B cell (primary cell): Measurements from ENCODE around the gene TRPM1. TPM values are rescaled to one million over a fixed set of nuclear protein-coding genes. Genes with fewer than 3 reads are reported as not detected.

Experiments used
- ATAC-seq: fragments of 200-7000 bp; cut with Tn5 transposase; one replicate; pipeline ENCODE4 v1.10.0; 2021; ENCODE audit warnings: low read depth, mild to moderate bottlenecking, moderate number of reproducible peaks, moderate library complexity
- CTCF ChIA-PET: fragments of 350-600 bp; sonication (Branson Sonifier 250); formaldehyde crosslinking; loops from one replicate; lab custom pipeline; 2021; ENCODE audit warnings: antibody characterized with exemption, inconsistent platforms; lab: Charles Lee
- POLR2A ChIA-PET: fragments of 350-600 bp; sonication (Branson Sonifier 250); formaldehyde crosslinking; loops from one replicate; lab custom pipeline; 2021; ENCODE audit warnings: antibody characterized with exemption; lab: Charles Lee
- DNase-seq: peaks from one replicate; pipeline ENCODE4 v3.0.0; 2013
- H2AFZ ChIP-seq: 2 replicates; pipeline ENCODE4 v1.6.1; 2012; ENCODE audit warnings: mild to moderate bottlenecking, low read depth, low read length; ENCODE audit not compliant: insufficient read depth, poor library complexity, severe bottlenecking
- H3K27ac ChIP-seq, 2 donors: 1 replicate in 1 of 2; 2 replicates in 1 of 2; pipeline ENCODE4 v1.5.1; 2012 to 2013; ENCODE audit warnings: low read length in 2 of 2, mild to moderate bottlenecking in 2 of 2, moderate library complexity in 1 of 2
- H3K27me3 ChIP-seq, 4 experiments: fragments of 200-600 bp in 1 of 4; sonication (generic) in 1 of 4; replicated peaks in 1 of 4; 1 replicate in 2 of 4; 2 replicates in 2 of 4; pipeline versions ENCODE4 v1.6.1 to v1.7.0; 2013 to 2016; ENCODE audit warnings: low read length in 3 of 4, mild to moderate bottlenecking in 2 of 4, mixed read lengths in 1 of 4, moderate library complexity in 1 of 4; ENCODE audit not compliant: insufficient read depth in 4 of 4, control insufficient read depth in 3 of 4; ENCODE audit errors: control extremely low read depth in 1 of 4
- H3K36me3 ChIP-seq, 2 experiments: replicated peaks in 1 of 2; 1 replicate in 1 of 2; 2 replicates in 1 of 2; pipeline versions ENCODE4 v1.6.1 to v1.7.1; 2013; ENCODE audit warnings: low read length in 1 of 2; ENCODE audit not compliant: insufficient read depth in 2 of 2, control insufficient read depth in 1 of 2; ENCODE audit errors: control extremely low read depth in 1 of 2, extremely low read depth in 1 of 2
- H3K4me1 ChIP-seq, 2 donors: fragments of 200-600 bp in 1 of 2; sonication (generic) in 1 of 2; 1 replicate in 1 of 2; 2 replicates in 1 of 2; pipeline versions ENCODE4 v1.5.1 to v1.6.1; 2013 to 2017; ENCODE audit warnings: low read length in 2 of 2; ENCODE audit not compliant: control insufficient read depth in 2 of 2, insufficient read depth in 2 of 2
- H3K4me2 ChIP-seq: replicated peaks from 2 replicates; pipeline ENCODE3; 2012; ENCODE audit warnings: mild to moderate bottlenecking, low read depth, low read length; ENCODE audit not compliant: poor library complexity, severe bottlenecking
- H3K4me3 ChIP-seq, 5 experiments: fragments of 200-600 bp in 1 of 5; sonication (generic) in 1 of 5; 1 replicate in 3 of 5; 2 replicates in 2 of 5; pipeline versions ENCODE4 v1.5.1 to v1.7.0; 2011 to 2016; ENCODE audit warnings: low read length in 4 of 5, mild to moderate bottlenecking in 4 of 5, low read depth in 2 of 5, control low read depth in 1 of 5, moderate library complexity in 1 of 5; ENCODE audit not compliant: insufficient read depth in 1 of 5; ENCODE audit errors: control extremely low read depth in 1 of 5, extremely low read depth in 1 of 5
- H3K79me2 ChIP-seq: fragments of 200-600 bp; sonication (generic); one replicate; pipeline ENCODE4 v1.6.0; 2016; ENCODE audit warnings: low read length; ENCODE audit not compliant: control insufficient read depth, insufficient read depth
- H3K9ac ChIP-seq: fragments of 200-600 bp; sonication (generic); 2 replicates; pipeline ENCODE4 v1.6.1; 2017; ENCODE audit warnings: mild to moderate bottlenecking, low read length, moderate library complexity
- H3K9me3 ChIP-seq, 3 donors: one replicate each; pipeline versions ENCODE4 v1.6.1 to v1.7.1; 2013; ENCODE audit warnings: low read length in 2 of 3; ENCODE audit not compliant: control insufficient read depth in 2 of 3, insufficient read depth in 1 of 3; ENCODE audit errors: control extremely low read depth in 1 of 3
- H4K20me1 ChIP-seq: 2 replicates; pipeline ENCODE4 v1.6.0; 2012; ENCODE audit warnings: mild to moderate bottlenecking, low read length; ENCODE audit not compliant: insufficient read depth, control insufficient read depth, poor library complexity, severe bottlenecking
- H3K27ac Mint-ChIP-seq: one replicate; pipeline ENCODE4 v1.8.0; 2021; ENCODE audit warnings: mixed read lengths
- H3K27me3 Mint-ChIP-seq: one replicate; pipeline ENCODE4 v1.8.0; 2021; ENCODE audit warnings: mixed read lengths
- H3K4me1 Mint-ChIP-seq: one replicate; pipeline ENCODE4 v1.8.0; 2021; ENCODE audit warnings: mixed read lengths
- H3K4me3 Mint-ChIP-seq: one replicate; pipeline ENCODE4 v1.8.0; 2021; ENCODE audit warnings: mixed read lengths
- H3K9me3 Mint-ChIP-seq: one replicate; pipeline ENCODE4 v1.8.0; 2022; ENCODE audit warnings: mixed read lengths; ENCODE audit not compliant: insufficient read depth
- EZH2 ChIP-seq: IDR thresholded peaks from 2 replicates; pipeline ENCODE4 v1.6.1; 2012; ENCODE audit warnings: borderline replicate concordance, low read depth, mild to moderate bottlenecking, moderate library complexity, low read length; ENCODE audit not compliant: insufficient read depth, poor library complexity, severe bottlenecking
- WGBS: methylation state at CpG from one replicate; pipeline ENCODE4 v1.1.5; 2013; ENCODE audit warnings: missing lambda C conversion rate; ENCODE audit not compliant: insufficient coverage; 5-methylcytosine and 5-hydroxymethylcytosine counted together
- intact Hi-C: fragments of 100-400 bp; cut with micrococcal nuclease; formaldehyde crosslinking; loops from one replicate; pipeline ENCODE4 v1.10.0; 2022
- polyA plus RNA-seq: library from polyadenylated mRNA; depleted of rRNA; stranded (reverse); fragments of >200 nt; gene quantifications from 2 replicates; pipeline ENCODE4 v1.2.3, GENCODE V29; 2012
- total RNA-seq, 2 donors: library from RNA; stranded (reverse); fragments of 120-200 nt in 1 of 2; gene quantifications; 1 replicate in 1 of 2; 2 replicates in 1 of 2; pipeline versions ENCODE4 v1.2.3 to v1.2.4, GENCODE V29; 2013 to 2022
- TF ChIP-seq, protein P1 (sequence below): fragments of 200-600 bp; IDR thresholded peaks from one replicate; pipeline ENCODE4 v1.8.0; 2022; ENCODE audit warnings: antibody characterized with exemption, mild to moderate bottlenecking

The TRPM1 gene
- total and polyA plus RNA-seq, 2 donors (not counting 1 experiment from before 2014, with no cell fraction given): 0.07 TPM; not detected in 1

DNA sequence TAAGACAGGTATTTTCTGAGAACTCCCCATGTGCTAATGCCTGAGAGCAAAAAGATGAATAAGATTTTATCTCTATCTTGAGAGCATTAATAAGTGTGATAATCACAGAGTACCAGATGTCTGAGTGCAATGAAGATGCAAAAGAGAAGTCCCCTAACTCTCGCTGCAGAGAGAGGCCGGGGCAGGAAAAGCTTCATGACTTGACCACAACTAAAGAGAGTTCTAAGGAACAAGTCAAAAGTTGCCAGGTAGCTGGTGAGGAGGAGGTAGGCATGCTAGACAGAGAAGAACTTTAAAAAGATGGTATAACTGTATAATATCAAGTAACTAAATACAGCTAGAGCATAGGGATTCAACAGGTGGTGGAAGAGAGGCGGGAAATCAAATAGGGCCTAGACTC lies 138.9 kb downstream of the TRPM1 start:
- no peak overlapping the region for H2AFZ ChIP-seq
- H3K9ac ChIP-seq: no peak overlapping the region
- 100% methylated on average over 2 of the region's 3 CpGs for WGBS
- H3K9me3 Mint-ChIP-seq: no peaks in the 10 kb centered on the region
- no peaks in the 10 kb centered on the region for H3K4me1 ChIP-seq
- H3K79me2 ChIP-seq: peaks cover 30% of the 10 kb centered on the region
- no peak overlapping the region for H3K27ac Mint-ChIP-seq
- no peak overlapping the region for H3K4me3 ChIP-seq
- H3K9me3 ChIP-seq: no peaks in the 10 kb centered on the region
- CTCF ChIA-PET: interaction anchor here (1.3 to 2.2 kb wide), 3 partner anchors 34 to 166 kb away, joined by 3 to 14 read pairs (median 3); no protein-coding TSS in a partner anchor
- peaks cover 29 to 88% of the 10 kb centered on the region in 2 experiments for H3K36me3 ChIP-seq
- POLR2A ChIA-PET: no interaction called here
- no peaks in the 10 kb centered on the region for H3K27me3 Mint-ChIP-seq
- H3K4me2 ChIP-seq: no peak overlapping the region
- DNase-seq (no peak), ATAC-seq (no peak)
- TF ChIP-seq, protein P1, sequence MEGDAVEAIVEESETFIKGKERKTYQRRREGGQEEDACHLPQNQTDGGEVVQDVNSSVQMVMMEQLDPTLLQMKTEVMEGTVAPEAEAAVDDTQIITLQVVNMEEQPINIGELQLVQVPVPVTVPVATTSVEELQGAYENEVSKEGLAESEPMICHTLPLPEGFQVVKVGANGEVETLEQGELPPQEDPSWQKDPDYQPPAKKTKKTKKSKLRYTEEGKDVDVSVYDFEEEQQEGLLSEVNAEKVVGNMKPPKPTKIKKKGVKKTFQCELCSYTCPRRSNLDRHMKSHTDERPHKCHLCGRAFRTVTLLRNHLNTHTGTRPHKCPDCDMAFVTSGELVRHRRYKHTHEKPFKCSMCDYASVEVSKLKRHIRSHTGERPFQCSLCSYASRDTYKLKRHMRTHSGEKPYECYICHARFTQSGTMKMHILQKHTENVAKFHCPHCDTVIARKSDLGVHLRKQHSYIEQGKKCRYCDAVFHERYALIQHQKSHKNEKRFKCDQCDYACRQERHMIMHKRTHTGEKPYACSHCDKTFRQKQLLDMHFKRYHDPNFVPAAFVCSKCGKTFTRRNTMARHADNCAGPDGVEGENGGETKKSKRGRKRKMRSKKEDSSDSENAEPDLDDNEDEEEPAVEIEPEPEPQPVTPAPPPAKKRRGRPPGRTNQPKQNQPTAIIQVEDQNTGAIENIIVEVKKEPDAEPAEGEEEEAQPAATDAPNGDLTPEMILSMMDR: no peak
- no peak for TF ChIP-seq EZH2
- H3K27me3 ChIP-seq: no peaks in the 10 kb centered on the region
- peaks cover 26% of the 10 kb centered on the region for H3K4me1 Mint-ChIP-seq
- intact Hi-C loops: no loop called here
- no peak overlapping the region for H3K4me3 Mint-ChIP-seq
- H3K27ac ChIP-seq: no peak overlapping the region
- peaks cover 45% of the 10 kb centered on the region for H4K20me1 ChIP-seq

DNA sequence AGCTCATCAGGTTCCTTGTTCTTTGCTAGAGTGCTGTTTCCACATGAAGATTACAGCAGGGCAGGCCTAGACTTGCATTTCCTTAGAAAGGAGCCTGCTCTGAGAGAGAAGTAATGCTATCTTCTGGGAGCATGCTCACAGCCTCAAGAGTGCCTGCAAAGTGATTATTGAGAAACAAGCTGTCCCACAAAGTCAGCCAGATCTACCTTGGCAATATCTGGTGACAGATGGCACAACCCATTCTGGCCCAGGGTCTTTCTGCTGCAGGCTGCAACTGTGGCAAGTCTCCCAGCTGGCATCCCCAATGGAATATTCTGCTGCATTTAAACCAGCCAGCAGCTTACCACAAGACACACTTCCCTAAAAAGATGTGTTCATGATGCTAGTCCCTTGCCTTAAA lies 139.4 kb downstream of the TRPM1 start:
- H3K4me2 ChIP-seq: no peak overlapping the region
- H3K4me3 ChIP-seq: no peak overlapping the region
- H3K9ac ChIP-seq: no peak overlapping the region
- H3K79me2 ChIP-seq: peaks cover 30% of the 10 kb centered on the region
- DNase-seq (no peak), ATAC-seq (no peak)
- CTCF ChIA-PET: interaction anchor here (1.3 to 2.2 kb wide), 2 partner anchors 33 to 167 kb away, joined by 3 to 14 read pairs; no protein-coding TSS in a partner anchor
- POLR2A ChIA-PET: no interaction called here
- H3K9me3 Mint-ChIP-seq: no peaks in the 10 kb centered on the region
- H3K9me3 ChIP-seq: no peaks in the 10 kb centered on the region
- peaks cover 26% of the 10 kb centered on the region for H3K4me1 Mint-ChIP-seq
- peaks cover 49% of the 10 kb centered on the region for H4K20me1 ChIP-seq
- no peak for TF ChIP-seq EZH2
- TF ChIP-seq, protein P1: no peak
- no peaks in the 10 kb centered on the region for H3K27me3 Mint-ChIP-seq
- no peak overlapping the region for H3K27ac Mint-ChIP-seq
- no peaks in the 10 kb centered on the region for H3K27me3 ChIP-seq
- H3K27ac ChIP-seq: no peak overlapping the region
- no peak overlapping the region for H3K4me3 Mint-ChIP-seq
- H3K36me3 ChIP-seq: peaks cover 29 to 86% of the 10 kb centered on the region in 2 experiments
- no peaks in the 10 kb centered on the region for H3K4me1 ChIP-seq
- no peak overlapping the region for H2AFZ ChIP-seq
- intact Hi-C loops: no loop called here
